ENCODE measurements around the gene FOXF2.

FOXF2 gene

DNA sequence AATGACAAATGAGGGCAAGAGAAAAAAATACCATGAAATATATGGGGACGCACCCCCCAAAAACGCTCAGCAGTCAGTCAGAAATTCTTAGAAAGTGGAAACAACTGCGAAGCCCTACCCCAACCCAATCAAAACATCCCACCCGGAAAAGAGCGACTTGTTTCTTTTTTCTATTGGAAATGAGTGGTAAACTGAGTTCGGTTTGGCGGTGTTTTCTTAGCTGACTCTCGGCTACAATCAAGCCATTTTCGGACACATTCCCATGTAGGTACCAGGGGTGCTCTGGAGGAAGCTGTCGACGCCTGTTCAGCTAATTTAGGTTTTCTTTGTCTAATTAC, 1.9 kb upstream of the FOXF2 start:
- Histone ChIP-seq H3K27me3 (ENCODE audit: insufficient read depth, low read length, poor library complexity, severe bottlenecking) (no peaks in the 10 kb centered on the region), H3K4me2 (ENCODE audit: low read depth, low read length, poor library complexity, severe bottlenecking) (no peak overlapping the region), H3K9me2 (replicated peaks; ENCODE audit: low read depth, low read length) (no peaks in the 10 kb centered on the region)

GRCh38 chr6:1387876-1388629, 1.3 kb upstream of the FOXF2 start:
- H3F3A ChIP-seq (ENCODE audit: low read depth): no peaks in the 10 kb centered on the region
- H3K4me1 ChIP-seq (ENCODE audit: insufficient read depth, low read length, poor library complexity, severe bottlenecking): no peaks in the 10 kb centered on the region
- H3K9ac ChIP-seq (ENCODE audit: low read depth, low read length, poor library complexity, severe bottlenecking): no peak overlapping the region
- H3K9me2 ChIP-seq (replicated peaks; ENCODE audit: low read depth, low read length): no peaks in the 10 kb centered on the region
- no peak overlapping the region for H2AFZ ChIP-seq (ENCODE audit: low read length)
- no peak overlapping the region for H3K4me3 ChIP-seq (ENCODE audit: low read length, poor library complexity, severe bottlenecking)
- no peaks in the 10 kb centered on the region for H3K79me2 ChIP-seq (ENCODE audit: insufficient read depth, low read length)
- H3K4me2 ChIP-seq (ENCODE audit: low read depth, low read length, poor library complexity, severe bottlenecking): no peak overlapping the region
- H3K27me3 ChIP-seq (ENCODE audit: insufficient read depth, low read length, poor library complexity, severe bottlenecking): no peaks in the 10 kb centered on the region
- no peaks in the 10 kb centered on the region for H3K36me3 ChIP-seq (ENCODE audit: insufficient read depth, low read length)
- no peaks in the 10 kb centered on the region for H4K20me1 ChIP-seq (ENCODE audit: insufficient read depth, low read length, poor library complexity, severe bottlenecking)
- H3K9me3 ChIP-seq (ENCODE audit: insufficient read depth, low read depth, low read length): no peaks in the 10 kb centered on the region; the same call in 1 of the 2 replicates
- no peak for TF ChIP-seq EZH2phosphoT487 (IDR thresholded peaks at IDR 0.05; ENCODE audit: borderline replicate concordance)
- TF ChIP-seq, protein P1, sequence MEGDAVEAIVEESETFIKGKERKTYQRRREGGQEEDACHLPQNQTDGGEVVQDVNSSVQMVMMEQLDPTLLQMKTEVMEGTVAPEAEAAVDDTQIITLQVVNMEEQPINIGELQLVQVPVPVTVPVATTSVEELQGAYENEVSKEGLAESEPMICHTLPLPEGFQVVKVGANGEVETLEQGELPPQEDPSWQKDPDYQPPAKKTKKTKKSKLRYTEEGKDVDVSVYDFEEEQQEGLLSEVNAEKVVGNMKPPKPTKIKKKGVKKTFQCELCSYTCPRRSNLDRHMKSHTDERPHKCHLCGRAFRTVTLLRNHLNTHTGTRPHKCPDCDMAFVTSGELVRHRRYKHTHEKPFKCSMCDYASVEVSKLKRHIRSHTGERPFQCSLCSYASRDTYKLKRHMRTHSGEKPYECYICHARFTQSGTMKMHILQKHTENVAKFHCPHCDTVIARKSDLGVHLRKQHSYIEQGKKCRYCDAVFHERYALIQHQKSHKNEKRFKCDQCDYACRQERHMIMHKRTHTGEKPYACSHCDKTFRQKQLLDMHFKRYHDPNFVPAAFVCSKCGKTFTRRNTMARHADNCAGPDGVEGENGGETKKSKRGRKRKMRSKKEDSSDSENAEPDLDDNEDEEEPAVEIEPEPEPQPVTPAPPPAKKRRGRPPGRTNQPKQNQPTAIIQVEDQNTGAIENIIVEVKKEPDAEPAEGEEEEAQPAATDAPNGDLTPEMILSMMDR (conservative IDR thresholded peaks at IDR 0.05; ENCODE audit: low read length): no peak

More for the DNA sequence above, 1.9 kb upstream of the FOXF2 start:
- Histone ChIP-seq H3K4me1 (ENCODE audit: insufficient read depth, low read length, poor library complexity, severe bottlenecking) (no peaks in the 10 kb centered on the region), H3K9ac (ENCODE audit: low read depth, low read length, poor library complexity, severe bottlenecking) (no peak overlapping the region), H3K4me3 (ENCODE audit: low read length, poor library complexity, severe bottlenecking) (no peak overlapping the region), H4K20me1 (ENCODE audit: insufficient read depth, low read length, poor library complexity, severe bottlenecking) (no peaks in the 10 kb centered on the region), H2AFZ (ENCODE audit: low read length) (no peak overlapping the region), H3K79me2 (ENCODE audit: insufficient read depth, low read length) (no peaks in the 10 kb centered on the region), H3K36me3 (ENCODE audit: insufficient read depth, low read length) (no peaks in the 10 kb centered on the region), H3K9me3 (ENCODE audit: insufficient read depth, low read depth, low read length) (no peaks in the 10 kb centered on the region; the same call in 1 of the 2 replicates), H3F3A (ENCODE audit: low read depth) (no peaks in the 10 kb centered on the region)
- TF ChIP-seq EZH2phosphoT487 (IDR thresholded peaks at IDR 0.05; ENCODE audit: borderline replicate concordance): no peak
- TF ChIP-seq, protein P1 (conservative IDR thresholded peaks at IDR 0.05; ENCODE audit: low read length): no peak

- H3K9ac ChIP-seq (ENCODE audit: low read depth, low read length, poor library complexity, severe bottlenecking): no peak overlapping the region
- H3K9me2 ChIP-seq (replicated peaks; ENCODE audit: low read depth, low read length): no peaks in the 10 kb centered on the region
- H3K4me3 ChIP-seq (ENCODE audit: low read length, poor library complexity, severe bottlenecking): no peak overlapping the region
- no peaks in the 10 kb centered on the region; the same call in 1 of the 2 replicates for H3K9me3 ChIP-seq (ENCODE audit: insufficient read depth, low read depth, low read length)
- H3K36me3 ChIP-seq (ENCODE audit: insufficient read depth, low read length): no peaks in the 10 kb centered on the region
- no peaks in the 10 kb centered on the region for H3K27me3 ChIP-seq (ENCODE audit: insufficient read depth, low read length, poor library complexity, severe bottlenecking)
- no peaks in the 10 kb centered on the region for H3K4me1 ChIP-seq (ENCODE audit: insufficient read depth, low read length, poor library complexity, severe bottlenecking)
- H3K79me2 ChIP-seq (ENCODE audit: insufficient read depth, low read length): no peaks in the 10 kb centered on the region
- no peak overlapping the region for H3K4me2 ChIP-seq (ENCODE audit: low read depth, low read length, poor library complexity, severe bottlenecking)
- H2AFZ ChIP-seq (ENCODE audit: low read length): no peak overlapping the region
- H3F3A ChIP-seq (ENCODE audit: low read depth): no peaks in the 10 kb centered on the region
- H4K20me1 ChIP-seq (ENCODE audit: insufficient read depth, low read length, poor library complexity, severe bottlenecking): no peaks in the 10 kb centered on the region
- no peak for TF ChIP-seq EZH2phosphoT487 (IDR thresholded peaks at IDR 0.05; ENCODE audit: borderline replicate concordance)
- TF ChIP-seq, protein P1 (conservative IDR thresholded peaks at IDR 0.05; ENCODE audit: low read length): no peak
Measured at GRCh38 chr6:1388630-1389368, 577 bp upstream of the FOXF2 start.
